Tibial nerve (tissue), 4 donors: ENCODE measurements around the gene IPO5.

Source experiments
- CTCF ChIP-seq, 5 experiments: fragments of 200-600 bp in 3 of 5; fragments of 450-650 bp in 2 of 5; sonication (generic) in 3 of 5; IDR thresholded peaks; one replicate each; pipeline ENCODE4 v1.5.1; 2016 to 2019; ENCODE audit warnings: antibody characterized with exemption in 5 of 5, mild to moderate bottlenecking in 3 of 5, moderate library complexity in 2 of 5
- EP300 ChIP-seq, 2 donors: sonication (generic); formaldehyde crosslinking; IDR thresholded peaks; one replicate each; pipeline ENCODE4 v1.6.1; 2017; ENCODE audit warnings: antibody characterized with exemption in 2 of 2, mild to moderate bottlenecking in 1 of 2

GRCh38 chr13:98039964-98040363 lies 86.5 kb downstream of the IPO5 start:
- TF ChIP-seq CTCF (IDR thresholded peaks at IDR 0.05) (no peak), EP300 (IDR thresholded peaks at IDR 0.05) (no peak)
